HepG2 (cell line): ENCODE data around the gene SLC2A8. TPM values are rescaled to one million over a fixed set of nuclear protein-coding genes. Genes with fewer than 3 reads are reported as not detected.

Source experiments
- BRCA1 ChIP-seq: sonication (generic); formaldehyde crosslinking; IDR thresholded peaks from 2 replicates; pipeline ENCODE4 v1.4.0; 2020; ENCODE audit warnings: missing genetic modification reagents
- GPN1 ChIP-seq: sonication (generic); formaldehyde crosslinking; IDR thresholded peaks from 2 replicates; pipeline ENCODE4 v1.5.1; 2020; ENCODE audit warnings: missing genetic modification reagents, borderline replicate concordance
- HES4 ChIP-seq: sonication (generic); formaldehyde crosslinking; IDR thresholded peaks from 2 replicates; pipeline ENCODE4 v1.9.0; 2021; ENCODE audit warnings: mild to moderate bottlenecking, missing genetic modification reagents, borderline replicate concordance
- HNF4G ChIP-seq, 2 experiments: sonication (generic) in 1 of 2; formaldehyde crosslinking in 1 of 2; IDR thresholded peaks; 2 replicates each; pipeline versions ENCODE4 v1.4.0 to v1.6.1; 2011 to 2020; ENCODE audit warnings: borderline replicate concordance in 2 of 2, low read depth in 2 of 2, mild to moderate bottlenecking in 2 of 2, low read length in 1 of 2, missing genetic modification reagents in 1 of 2, moderate library complexity in 1 of 2
- HNRNPL ChIP-seq: fragments of 200-400 bp; formaldehyde crosslinking; IDR thresholded peaks from 2 replicates; pipeline ENCODE4 v1.6.1; 2017; ENCODE audit warnings: mild to moderate bottlenecking, low read depth, low read length
- LCORL ChIP-seq, 2 experiments: fragments of 450-650 bp in 1 of 2; sonication (generic) in 1 of 2; formaldehyde crosslinking in 1 of 2; IDR thresholded peaks; 2 replicates each; pipeline versions ENCODE4 v1.5.0 to v1.6.1; 2017 to 2020; ENCODE audit warnings: antibody characterized with exemption in 1 of 2, missing genetic modification reagents in 1 of 2
- MTF1 ChIP-seq: sonication (generic); formaldehyde crosslinking; IDR thresholded peaks from 2 replicates; pipeline ENCODE4 v1.5.0; 2020; ENCODE audit warnings: missing genetic modification reagents
- NFIB ChIP-seq: sonication (generic); formaldehyde crosslinking; IDR thresholded peaks from 2 replicates; pipeline ENCODE4 v1.9.0; 2021; ENCODE audit warnings: missing genetic modification reagents, mild to moderate bottlenecking, borderline replicate concordance
- PHB2 ChIP-seq: fragments of 450-650 bp; IDR thresholded peaks from 2 replicates; pipeline ENCODE4 v1.6.1; 2018; ENCODE audit not compliant: partially characterized antibody
- RAD51 ChIP-seq: fragments of 450-650 bp; IDR thresholded peaks from 2 replicates; pipeline ENCODE4 v1.6.1; 2016; ENCODE audit warnings: borderline replicate concordance
- SIX1 ChIP-seq: sonication (generic); formaldehyde crosslinking; IDR thresholded peaks from 2 replicates; pipeline ENCODE4 v1.4.0; 2020; ENCODE audit warnings: missing genetic modification reagents, borderline replicate concordance
- TCF12 ChIP-seq, 2 experiments: fragments of 450-650 bp in 1 of 2; sonication (generic) in 1 of 2; formaldehyde crosslinking in 1 of 2; IDR thresholded peaks; 2 replicates each; pipeline versions ENCODE4 v1.6.1 to v1.8.0; 2017 to 2022; ENCODE audit warnings: antibody characterized with exemption in 1 of 2, mild to moderate bottlenecking in 1 of 2, missing genetic modification reagents in 1 of 2, moderate library complexity in 1 of 2
- YEATS4 ChIP-seq: sonication (generic); formaldehyde crosslinking; IDR thresholded peaks from 2 replicates; pipeline ENCODE4 v1.4.0; 2020; ENCODE audit warnings: missing genetic modification reagents, borderline replicate concordance
- ZKSCAN1 ChIP-seq: fragments of 150-350 bp; IDR thresholded peaks from 2 replicates; pipeline ENCODE4 v1.6.1; 2014; ENCODE audit warnings: low read length
- ZNF260 ChIP-seq: sonication (generic); formaldehyde crosslinking; IDR thresholded peaks from 2 replicates; pipeline ENCODE4 v1.4.0; 2020; ENCODE audit warnings: missing genetic modification reagents, low read depth, mild to moderate bottlenecking, borderline replicate concordance
- ZNF3 ChIP-seq: IDR thresholded peaks from 2 replicates; pipeline ENCODE4 v1.7.0; 2017; ENCODE audit warnings: inconsistent platforms
- ZNF329 ChIP-seq: sonication (generic); formaldehyde crosslinking; IDR thresholded peaks from 2 replicates; pipeline ENCODE4 v1.9.0; 2021; ENCODE audit warnings: low read depth, mild to moderate bottlenecking, missing genetic modification reagents
- ZNF33B ChIP-seq: sonication (generic); formaldehyde crosslinking; IDR thresholded peaks from 2 replicates; pipeline ENCODE4 v1.5.1; 2020; ENCODE audit warnings: mild to moderate bottlenecking, missing genetic modification reagents
- ZNF570 ChIP-seq: sonication (generic); formaldehyde crosslinking; IDR thresholded peaks from 2 replicates; pipeline ENCODE4 v1.4.0; 2020; ENCODE audit warnings: mild to moderate bottlenecking, missing genetic modification reagents, borderline replicate concordance
- ZNF678 ChIP-seq: sonication (generic); formaldehyde crosslinking; IDR thresholded peaks from 2 replicates; pipeline ENCODE4 v1.4.0; 2020; ENCODE audit warnings: mild to moderate bottlenecking, missing genetic modification reagents
- polyA plus RNA-seq, 8 experiments: library from polyadenylated mRNA; depleted of rRNA in 3 of 8; stranded (reverse) in 7 of 8; unstranded in 1 of 8; fragments of >200 nt; fragmentation: Illumina TruSeq in 4 of 8; extraction: Trizol in 4 of 8; gene quantifications; 2 replicates each; pipeline versions ENCODE4 v1.2.1 to v1.2.3, GENCODE V29; 2011 to 2016; ENCODE audit warnings: low read depth in 4 of 8, missing spikeins in 1 of 8, mixed read lengths in 1 of 8; ENCODE audit not compliant: insufficient read depth in 1 of 8
- total RNA-seq, 5 experiments: library from RNA; depleted of rRNA; stranded (reverse); fragments of >200 nt; fragmentation: Illumina TruSeq; extraction: Trizol; gene quantifications; 2 replicates each; pipeline ENCODE4 v1.2.3, GENCODE V29; 2016; ENCODE audit warnings: low read depth in 1 of 5
- TF ChIP-seq, protein P1 (sequence below): sonication (generic); formaldehyde crosslinking; IDR thresholded peaks from 2 replicates; pipeline ENCODE4 v1.5.0; 2020; ENCODE audit warnings: missing genetic modification reagents
- TF ChIP-seq, protein P2 (sequence below): sonication (generic); formaldehyde crosslinking; IDR thresholded peaks from 2 replicates; pipeline ENCODE4 v1.4.0; 2020; ENCODE audit warnings: mild to moderate bottlenecking, missing genetic modification reagents
- TF ChIP-seq, protein P3 (sequence below): sonication (generic); formaldehyde crosslinking; IDR thresholded peaks from 2 replicates; pipeline ENCODE4 v1.8.1; 2022; ENCODE audit warnings: low read depth, mild to moderate bottlenecking, missing genetic modification reagents
- TF ChIP-seq, protein P4 (sequence below): sonication (generic); formaldehyde crosslinking; IDR thresholded peaks from 2 replicates; pipeline ENCODE4 v1.4.0; 2020; ENCODE audit warnings: missing genetic modification reagents

The SLC2A8 gene
- total and polyA plus RNA-seq, 2 of the 13 experiments (the other 11 are each of a cell fraction or from before 2014, with no cell fraction given): 22.6 to 48.6 TPM

DNA sequence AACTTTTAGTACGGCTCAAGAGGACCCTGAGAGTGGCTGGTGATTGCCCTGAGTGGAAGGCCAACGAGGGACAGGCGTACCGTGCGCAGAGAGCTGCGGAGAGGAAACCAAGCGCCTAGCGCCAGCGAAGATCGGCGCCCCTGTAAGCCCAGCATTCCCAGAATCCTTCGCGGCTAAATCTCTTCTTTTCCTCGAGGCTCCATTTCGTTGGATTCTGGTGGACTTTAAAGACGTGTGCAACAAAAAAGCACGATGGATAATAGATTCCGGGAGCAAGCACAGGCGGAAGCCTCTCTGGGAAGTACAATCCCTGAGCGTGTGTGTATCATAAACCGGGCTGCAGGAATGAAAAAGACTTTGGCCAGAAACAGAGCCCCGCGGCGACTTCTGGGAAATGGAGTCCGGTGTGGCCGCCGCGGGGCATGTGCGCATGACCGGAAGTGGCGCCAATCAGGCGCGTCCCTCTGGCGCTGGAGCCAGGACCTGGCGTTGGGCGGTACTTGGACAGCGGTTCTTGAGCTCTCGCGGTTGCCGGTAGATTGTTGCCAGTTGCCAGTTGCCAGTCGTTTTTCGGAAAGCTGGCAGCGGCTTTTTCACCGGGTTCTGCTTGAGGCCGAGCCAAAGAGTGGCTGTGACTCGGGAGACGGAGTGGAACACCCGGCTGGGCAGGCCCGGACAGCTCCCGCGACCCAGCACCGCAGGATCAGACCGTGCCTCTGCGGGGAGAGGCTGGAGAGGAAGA is 27.1 kb downstream of the SLC2A8 start, which contains the start of gene ZNF79 (continued):
- TF ChIP-seq, protein P1, sequence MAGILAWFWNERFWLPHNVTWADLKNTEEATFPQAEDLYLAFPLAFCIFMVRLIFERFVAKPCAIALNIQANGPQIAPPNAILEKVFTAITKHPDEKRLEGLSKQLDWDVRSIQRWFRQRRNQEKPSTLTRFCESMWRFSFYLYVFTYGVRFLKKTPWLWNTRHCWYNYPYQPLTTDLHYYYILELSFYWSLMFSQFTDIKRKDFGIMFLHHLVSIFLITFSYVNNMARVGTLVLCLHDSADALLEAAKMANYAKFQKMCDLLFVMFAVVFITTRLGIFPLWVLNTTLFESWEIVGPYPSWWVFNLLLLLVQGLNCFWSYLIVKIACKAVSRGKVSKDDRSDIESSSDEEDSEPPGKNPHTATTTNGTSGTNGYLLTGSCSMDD (CRISPR knock-in tag): no peak
- no peak for TF ChIP-seq GPN1 (CRISPR knock-in tag)
- TF ChIP-seq, protein P2, sequence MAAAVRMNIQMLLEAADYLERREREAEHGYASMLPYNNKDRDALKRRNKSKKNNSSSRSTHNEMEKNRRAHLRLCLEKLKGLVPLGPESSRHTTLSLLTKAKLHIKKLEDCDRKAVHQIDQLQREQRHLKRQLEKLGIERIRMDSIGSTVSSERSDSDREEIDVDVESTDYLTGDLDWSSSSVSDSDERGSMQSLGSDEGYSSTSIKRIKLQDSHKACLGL: no peak; the same call in 1 of the 2 replicates
- TF ChIP-seq BRCA1 (CRISPR knock-in tag): 0 out of 2 replicates have a peak, but pooled peaks have one; percentile 9
- TF ChIP-seq ZNF329 (CRISPR knock-in tag): no peak
- TF ChIP-seq HES4 (CRISPR knock-in tag): no peak
- TF ChIP-seq ZNF678 (CRISPR knock-in tag): no peak
- 0 out of 2 replicates have a peak, but pooled peaks have one; percentile 2 for TF ChIP-seq SIX1 (CRISPR knock-in tag)
- TF ChIP-seq ZNF570 (CRISPR knock-in tag): no peak
- TF ChIP-seq ZNF3 (CRISPR knock-in tag): no peak
- no peak for TF ChIP-seq ZNF260
- TF ChIP-seq, protein P3, sequence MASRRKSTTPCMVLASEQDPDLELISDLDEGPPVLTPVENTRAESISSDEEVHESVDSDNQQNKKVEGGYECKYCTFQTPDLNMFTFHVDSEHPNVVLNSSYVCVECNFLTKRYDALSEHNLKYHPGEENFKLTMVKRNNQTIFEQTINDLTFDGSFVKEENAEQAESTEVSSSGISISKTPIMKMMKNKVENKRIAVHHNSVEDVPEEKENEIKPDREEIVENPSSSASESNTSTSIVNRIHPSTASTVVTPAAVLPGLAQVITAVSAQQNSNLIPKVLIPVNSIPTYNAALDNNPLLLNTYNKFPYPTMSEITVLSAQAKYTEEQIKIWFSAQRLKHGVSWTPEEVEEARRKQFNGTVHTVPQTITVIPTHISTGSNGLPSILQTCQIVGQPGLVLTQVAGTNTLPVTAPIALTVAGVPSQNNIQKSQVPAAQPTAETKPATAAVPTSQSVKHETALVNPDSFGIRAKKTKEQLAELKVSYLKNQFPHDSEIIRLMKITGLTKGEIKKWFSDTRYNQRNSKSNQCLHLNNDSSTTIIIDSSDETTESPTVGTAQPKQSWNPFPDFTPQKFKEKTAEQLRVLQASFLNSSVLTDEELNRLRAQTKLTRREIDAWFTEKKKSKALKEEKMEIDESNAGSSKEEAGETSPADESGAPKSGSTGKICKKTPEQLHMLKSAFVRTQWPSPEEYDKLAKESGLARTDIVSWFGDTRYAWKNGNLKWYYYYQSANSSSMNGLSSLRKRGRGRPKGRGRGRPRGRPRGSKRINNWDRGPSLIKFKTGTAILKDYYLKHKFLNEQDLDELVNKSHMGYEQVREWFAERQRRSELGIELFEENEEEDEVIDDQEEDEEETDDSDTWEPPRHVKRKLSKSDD (CRISPR knock-in tag): no peak
- peak; percentile 92 for TF ChIP-seq MTF1
- TF ChIP-seq NFIB: no peak
- TF ChIP-seq RAD51: no peak
- TF ChIP-seq ZNF33B: no peak
- peak; percentile 76 for TF ChIP-seq YEATS4 (CRISPR knock-in tag)
- 0 out of 2 replicates have a peak, but pooled peaks have one; percentile 33 for TF ChIP-seq HNRNPL
- TF ChIP-seq HNF4G (IDR thresholded peaks at IDR 0.05; ENCODE audit: borderline replicate concordance, low read depth, low read length): no peak
- no peak for TF ChIP-seq HNF4G (CRISPR knock-in tag; IDR thresholded peaks at IDR 0.05; ENCODE audit: borderline replicate concordance, low read depth)
- TF ChIP-seq ZKSCAN1: no peak
- TF ChIP-seq, protein P4, sequence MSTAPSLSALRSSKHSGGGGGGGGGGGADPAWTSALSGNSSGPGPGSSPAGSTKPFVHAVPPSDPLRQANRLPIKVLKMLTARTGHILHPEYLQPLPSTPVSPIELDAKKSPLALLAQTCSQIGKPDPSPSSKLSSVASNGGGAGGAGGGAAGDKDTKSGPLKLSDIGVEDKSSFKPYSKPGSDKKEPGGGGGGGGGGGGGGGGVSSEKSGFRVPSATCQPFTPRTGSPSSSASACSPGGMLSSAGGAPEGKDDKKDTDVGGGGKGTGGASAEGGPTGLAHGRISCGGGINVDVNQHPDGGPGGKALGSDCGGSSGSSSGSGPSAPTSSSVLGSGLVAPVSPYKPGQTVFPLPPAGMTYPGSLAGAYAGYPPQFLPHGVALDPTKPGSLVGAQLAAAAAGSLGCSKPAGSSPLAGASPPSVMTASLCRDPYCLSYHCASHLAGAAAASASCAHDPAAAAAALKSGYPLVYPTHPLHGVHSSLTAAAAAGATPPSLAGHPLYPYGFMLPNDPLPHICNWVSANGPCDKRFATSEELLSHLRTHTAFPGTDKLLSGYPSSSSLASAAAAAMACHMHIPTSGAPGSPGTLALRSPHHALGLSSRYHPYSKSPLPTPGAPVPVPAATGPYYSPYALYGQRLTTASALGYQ (CRISPR knock-in tag): no peak
- no peak for TF ChIP-seq LCORL (IDR thresholded peaks at IDR 0.05)
- peak; percentile 27; the same call in 1 of the 2 replicates for TF ChIP-seq LCORL (CRISPR knock-in tag; IDR thresholded peaks at IDR 0.05)
- no peak for TF ChIP-seq TCF12 (IDR thresholded peaks at IDR 0.05)
- TF ChIP-seq TCF12 (CRISPR knock-in tag; IDR thresholded peaks at IDR 0.05): no peak
- TF ChIP-seq PHB2: no peak
